Lung (tissue), 12 donors: ENCODE measurements around the gene TM6SF1. TPM values are rescaled to one million over a fixed set of nuclear protein-coding genes. Genes with fewer than 3 reads are reported as not detected.
"Not testable (repeated sequence)": the region's sequence is repeated elsewhere in the genome, so short reads cannot be mapped to it uniquely, and the experiment has no call there.

ENCODE experiments used
- ATAC-seq: fragments of 200-7000 bp; cut with Tn5 transposase; one replicate; pipeline ENCODE4 v1.9.1; 2020; ENCODE audit warnings: moderate number of reproducible peaks; ENCODE audit not compliant: insufficient read depth, low FRiP score
- DNase-seq, 3 donors: peaks; one replicate each; pipeline ENCODE4 v3.0.0-alpha.2; 2013 to 2017
- H3K27ac ChIP-seq, 2 donors: one replicate each; pipeline ENCODE4 v1.5.1; 2013; ENCODE audit warnings: mild to moderate bottlenecking in 2 of 2, moderate library complexity in 2 of 2, control low read depth in 1 of 2, inconsistent platforms in 1 of 2, low read depth in 1 of 2, low read length in 1 of 2
- H3K27me3 ChIP-seq, 3 donors: one replicate each; pipeline ENCODE4 v1.5.1; 2013; ENCODE audit warnings: low read length in 2 of 3; ENCODE audit not compliant: control insufficient read depth in 3 of 3, insufficient read depth in 3 of 3
- H3K36me3 ChIP-seq, 4 donors: one replicate each; pipeline ENCODE4 v1.5.1; 2013; ENCODE audit warnings: low read length in 4 of 4, mild to moderate bottlenecking in 1 of 4, moderate library complexity in 1 of 4; ENCODE audit not compliant: control insufficient read depth in 4 of 4, insufficient read depth in 4 of 4
- H3K4me1 ChIP-seq, 5 donors: one replicate each; pipeline ENCODE4 v1.5.1; 2013; ENCODE audit warnings: low read length in 5 of 5, mild to moderate bottlenecking in 2 of 5, moderate library complexity in 1 of 5; ENCODE audit not compliant: control insufficient read depth in 5 of 5, insufficient read depth in 5 of 5
- H3K4me3 ChIP-seq: one replicate; pipeline ENCODE4 v1.5.1; 2013; ENCODE audit warnings: mild to moderate bottlenecking, control low read depth, moderate library complexity
- H3K9ac ChIP-seq, 2 donors: one replicate each; pipeline ENCODE4 v1.5.1; 2013; ENCODE audit warnings: low read length in 2 of 2, control low read depth in 1 of 2; ENCODE audit not compliant: insufficient read depth in 1 of 2
- H3K9me3 ChIP-seq, 4 donors: one replicate each; pipeline ENCODE4 v1.5.1; 2013; ENCODE audit warnings: low read length in 3 of 4, mild to moderate bottlenecking in 1 of 4, moderate library complexity in 1 of 4; ENCODE audit not compliant: control insufficient read depth in 4 of 4, insufficient read depth in 3 of 4
- CTCF ChIP-seq: IDR thresholded peaks from 2 replicates; pipeline ENCODE4 v1.5.1; 2012; ENCODE audit warnings: mild to moderate bottlenecking; ENCODE audit errors: control extremely low read depth, extremely low read depth
- WGBS, 2 donors: extraction: QIAGEN DNeasy Blood & Tissue Kit; methylation state at CpG; one replicate each; pipeline ENCODE4 v1.1.7; 2013; 5-methylcytosine and 5-hydroxymethylcytosine counted together
- polyA plus RNA-seq, 2 donors: library from polyadenylated mRNA; stranded (reverse); fragments of 200-250 nt; gene quantifications; one replicate each; pipeline ENCODE4 v1.2.1, GENCODE V29; 2013
- total RNA-seq, 2 donors: library from RNA; depleted of rRNA in 1 of 2; stranded (reverse); fragments of >200 nt in 1 of 2; gene quantifications; one replicate each; pipeline ENCODE4 v1.2.1, GENCODE V29; 2014 to 2021
- donor health status: control.
- donor health status: control.
- donor health status: Bipolar disorder and iron deficiency.
- donor health status: healthy.
- donor health status: DM: yes; HTN: yes; CAD: no.

The TM6SF1 gene
- total and polyA plus RNA-seq, 4 donors, result 4.3 to 15.8 (median 13.7) TPM

- no peak overlapping the region for H3K9ac ChIP-seq
- H3K36me3 ChIP-seq, result no peaks in the 10 kb centered on the region
- peaks cover 0 to 6% (median 6%) of the 10 kb centered on the region in 3 donors for H3K27me3 ChIP-seq
- 73 to 82% methylated on average over 5 of the region's 5 CpGs for WGBS, 2 donors
- DNase-seq (no peak), ATAC-seq (no peak)
- H3K4me3 ChIP-seq, result no peak overlapping the region
- TF ChIP-seq CTCF, result no peak
- H3K4me1 ChIP-seq, result peaks cover 0 to 3% (median 0%) of the 10 kb centered on the region in 5 donors
- H3K27ac ChIP-seq, result no peak overlapping the region
- H3K9me3 ChIP-seq, result peaks cover 0 to 2% (median 0%) of the 10 kb centered on the region in 4 donors
Observed at GRCh38 chr15:83081256-83082014, 26.0 kb upstream of the TM6SF1 start.

- Histone ChIP-seq H3K4me1 (peaks cover 0 to 3% (median 0%) of the 10 kb centered on the region in 5 donors), H3K9ac (no peak overlapping the region), H3K27ac (no peak overlapping the region), H3K27me3 (peaks cover 0 to 6% (median 5%) of the 10 kb centered on the region in 3 donors), H3K9me3 (peaks cover 0 to 2% (median 0%) of the 10 kb centered on the region in 4 donors), H3K36me3 (no peaks in the 10 kb centered on the region), H3K4me3 (no peak overlapping the region)
- 74 to 79% methylated on average over 5 of the region's 5 CpGs for WGBS, 2 donors
- no peak for ATAC-seq
- DNase-seq, result no peak
- no peak for TF ChIP-seq CTCF
Observed at GRCh38 chr15:83082730-83083386, 24.6 kb upstream of the TM6SF1 start.

GRCh38 chr15:83085461-83085860 is 22.0 kb upstream of the TM6SF1 start:
- H3K27ac ChIP-seq, H3K36me3 ChIP-seq, ATAC-seq, H3K4me1 ChIP-seq, H3K9me3 ChIP-seq, H3K9ac ChIP-seq, H3K27me3 ChIP-seq, H3K4me3 ChIP-seq, DNase-seq: not testable (repeated sequence)
- WGBS, 2 donors, result 88 to 95% methylated on average over 3 of the region's 3 CpGs

- not testable (repeated sequence) for H3K27ac ChIP-seq, H3K9me3 ChIP-seq, DNase-seq, H3K4me1 ChIP-seq, H3K36me3 ChIP-seq, ATAC-seq, H3K9ac ChIP-seq, H3K4me3 ChIP-seq, H3K27me3 ChIP-seq
- WGBS, 2 donors, result 87 to 92% methylated on average over 8 of the region's 8 CpGs
Observed at GRCh38 chr15:83085864-83086552, 21.4 kb upstream of the TM6SF1 start.
